ENCODE results near the gene PKNOX1. TPM values are rescaled to one million over a fixed set of nuclear protein-coding genes. Genes with fewer than 3 reads are reported as not detected.
"Not testable (repeated sequence)": the region's sequence is repeated elsewhere in the genome, so short reads cannot be mapped to it uniquely, and the experiment has no call there.

PKNOX1 gene
- total RNA-seq, 1 donor from 2014 or later = 9.8 TPM

DNA sequence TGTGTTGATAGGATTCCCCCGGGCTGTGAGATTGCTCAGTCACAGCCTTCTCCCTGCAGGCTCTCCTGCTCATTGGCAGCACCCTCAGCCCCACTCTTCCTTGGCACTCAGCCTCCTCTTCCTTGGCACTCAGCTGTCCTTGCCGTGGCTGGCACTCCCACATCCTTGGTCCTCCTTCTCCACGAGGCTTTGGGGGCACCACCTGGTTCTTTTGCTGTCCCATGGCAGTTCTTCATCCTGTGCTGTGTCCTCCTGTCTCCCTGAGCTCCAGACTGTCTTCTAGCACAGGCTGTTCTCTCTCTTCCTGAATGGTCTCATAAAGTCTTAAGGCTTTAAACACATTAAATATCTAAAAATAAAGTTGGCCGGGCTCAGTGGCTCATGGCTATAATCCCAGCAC is 27.0 kb downstream of the PKNOX1 start:
- H3K27me3 ChIP-seq = no peaks in the 10 kb centered on the region
- peak overlapping the region; percentile 30 for H3K27ac ChIP-seq
- DNase-seq (ENCODE audit: extremely low spot score in 2 of 2) = no peak
- no peaks in the 10 kb centered on the region for H3K9me3 ChIP-seq
- no peaks in the 10 kb centered on the region for H3K36me3 ChIP-seq
- intact Hi-C loops (cut with DNase I) = no loop called here
- H3K4me1 ChIP-seq = peaks cover 28% of the 10 kb centered on the region
- TF ChIP-seq, protein P1, sequence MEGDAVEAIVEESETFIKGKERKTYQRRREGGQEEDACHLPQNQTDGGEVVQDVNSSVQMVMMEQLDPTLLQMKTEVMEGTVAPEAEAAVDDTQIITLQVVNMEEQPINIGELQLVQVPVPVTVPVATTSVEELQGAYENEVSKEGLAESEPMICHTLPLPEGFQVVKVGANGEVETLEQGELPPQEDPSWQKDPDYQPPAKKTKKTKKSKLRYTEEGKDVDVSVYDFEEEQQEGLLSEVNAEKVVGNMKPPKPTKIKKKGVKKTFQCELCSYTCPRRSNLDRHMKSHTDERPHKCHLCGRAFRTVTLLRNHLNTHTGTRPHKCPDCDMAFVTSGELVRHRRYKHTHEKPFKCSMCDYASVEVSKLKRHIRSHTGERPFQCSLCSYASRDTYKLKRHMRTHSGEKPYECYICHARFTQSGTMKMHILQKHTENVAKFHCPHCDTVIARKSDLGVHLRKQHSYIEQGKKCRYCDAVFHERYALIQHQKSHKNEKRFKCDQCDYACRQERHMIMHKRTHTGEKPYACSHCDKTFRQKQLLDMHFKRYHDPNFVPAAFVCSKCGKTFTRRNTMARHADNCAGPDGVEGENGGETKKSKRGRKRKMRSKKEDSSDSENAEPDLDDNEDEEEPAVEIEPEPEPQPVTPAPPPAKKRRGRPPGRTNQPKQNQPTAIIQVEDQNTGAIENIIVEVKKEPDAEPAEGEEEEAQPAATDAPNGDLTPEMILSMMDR (IDR thresholded peaks at IDR 0.05) = no peak
- TF ChIP-seq POLR2AphosphoS5 (IDR thresholded peaks at IDR 0.05; ENCODE audit: insufficient read depth in 1 of 2, low read depth in 1 of 2) (peak; percentile 49 to 50), POLR2A (IDR thresholded peaks at IDR 0.05) (no peak)
- peak overlapping the region in 1 of 2 donors; percentile 16 for H3K4me3 ChIP-seq

DNA sequence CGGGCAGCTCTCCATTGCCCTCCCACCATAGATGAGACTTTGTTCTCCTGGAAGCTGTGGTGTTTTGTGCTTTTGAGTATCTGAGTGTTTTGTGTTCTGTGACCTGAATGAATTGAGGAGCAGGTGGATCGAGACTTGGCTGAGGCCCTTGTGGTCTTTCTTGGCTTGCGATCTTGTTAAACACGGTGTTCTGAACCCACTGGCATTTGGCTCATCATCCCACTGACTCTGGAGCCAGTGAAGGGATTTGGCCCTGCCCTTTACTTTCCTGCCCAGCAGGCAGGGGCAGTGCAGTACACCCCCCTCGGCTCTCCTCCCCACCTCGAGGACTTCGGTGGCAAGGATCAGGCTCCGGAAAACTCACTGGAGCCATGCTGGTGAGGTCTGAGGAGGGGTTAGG is 30.6 kb downstream of the PKNOX1 start:
- Histone ChIP-seq H3K9me3 (no peaks in the 10 kb centered on the region), H3K4me3 (no peak overlapping the region), H3K4me1 (peaks cover 26% of the 10 kb centered on the region), H3K27me3 (no peaks in the 10 kb centered on the region), H3K36me3 (peaks cover 0 to 7% of the 10 kb centered on the region in 2 donors), H3K27ac (no peak overlapping the region)
- TF ChIP-seq POLR2A (IDR thresholded peaks at IDR 0.05) = no peak
- TF ChIP-seq, protein P1 (IDR thresholded peaks at IDR 0.05) = no peak
- no peak for DNase-seq (ENCODE audit: extremely low spot score in 2 of 2)
- intact Hi-C loops (cut with DNase I) = no loop called here

- no peak overlapping the region for H3K27ac ChIP-seq
- H3K27me3 ChIP-seq = no peaks in the 10 kb centered on the region
- peaks cover 23% of the 10 kb centered on the region for H3K4me1 ChIP-seq
- peaks cover 0 to 7% of the 10 kb centered on the region in 2 donors for H3K36me3 ChIP-seq
- intact Hi-C loops (cut with DNase I) = no loop called here
- H3K9me3 ChIP-seq = no peaks in the 10 kb centered on the region
- TF ChIP-seq, protein P1 (IDR thresholded peaks at IDR 0.05) = no peak
- TF ChIP-seq POLR2A (IDR thresholded peaks at IDR 0.05) (no peak), POLR2AphosphoS5 (IDR thresholded peaks at IDR 0.05; ENCODE audit: insufficient read depth in 1 of 2, low read depth in 1 of 2) (no peak)
- H3K4me3 ChIP-seq = no peak overlapping the region
- DNase-seq (ENCODE audit: extremely low spot score in 2 of 2) = no peak
Observed at GRCh38 chr21:43005635-43006034, 31.3 kb downstream of the PKNOX1 start.

GRCh38 chr21:43006051-43006873 is 31.9 kb downstream of the PKNOX1 start:
- H3K9me3 ChIP-seq; H3K4me3 ChIP-seq; H3K36me3 ChIP-seq; intact Hi-C loops (cut with DNase I); H3K27me3 ChIP-seq; DNase-seq (ENCODE audit: extremely low spot score in 2 of 2): not testable (repeated sequence)
- Histone ChIP-seq H3K4me1 (peaks cover 17% of the 10 kb centered on the region), H3K27ac (peak overlapping the region; percentile 13)
- peak in 1 of 2 donors; percentile 31 for TF ChIP-seq POLR2AphosphoS5 (IDR thresholded peaks at IDR 0.05; ENCODE audit: insufficient read depth in 1 of 2, low read depth in 1 of 2)

DNA sequence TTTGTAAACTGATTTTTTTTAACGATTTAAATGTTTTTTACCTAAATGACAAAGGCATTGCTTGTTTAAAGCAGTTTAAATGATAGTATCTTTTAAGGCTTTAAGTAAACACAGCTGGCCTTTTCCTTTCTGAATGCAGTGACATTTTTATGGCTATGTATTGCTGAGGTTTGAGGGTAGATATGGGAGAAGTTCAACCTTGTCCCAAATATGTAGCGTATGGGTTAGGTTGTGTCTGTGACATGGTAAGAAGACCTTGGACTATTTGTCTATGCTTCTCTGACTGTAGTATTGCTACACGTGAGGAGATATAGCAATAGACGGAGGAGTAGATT is 32.5 kb downstream of the PKNOX1 start:
- H3K27ac ChIP-seq = peak overlapping the region; percentile 13
- no peaks in the 10 kb centered on the region for H3K27me3 ChIP-seq
- H3K36me3 ChIP-seq = peaks cover 0 to 15% of the 10 kb centered on the region in 2 donors
- no peak for DNase-seq (ENCODE audit: extremely low spot score in 2 of 2)
- H3K4me3 ChIP-seq = no peak overlapping the region
- intact Hi-C loops (cut with DNase I) = no loop called here
- H3K9me3 ChIP-seq = no peaks in the 10 kb centered on the region
- TF ChIP-seq POLR2AphosphoS5 (IDR thresholded peaks at IDR 0.05; ENCODE audit: insufficient read depth in 1 of 2, low read depth in 1 of 2) (no peak), POLR2A (IDR thresholded peaks at IDR 0.05) (no peak)
- TF ChIP-seq, protein P1 (IDR thresholded peaks at IDR 0.05) = no peak
- H3K4me1 ChIP-seq = peaks cover 16% of the 10 kb centered on the region

Measured in vagina (tissue), 2 donors.